ENCODE data around the gene PITPNC1. TPM values are rescaled to one million over a fixed set of nuclear protein-coding genes. Genes with fewer than 3 reads are reported as not detected.

Gene PITPNC1
- total RNA-seq, 1 experiment from 2014 or later = 37.5 TPM

- H3K79me1 ChIP-seq (ENCODE audit: insufficient read depth, low read depth, low read length, poor library complexity, severe bottlenecking) = no peaks in the 10 kb centered on the region
- no peak overlapping the region for H2AK5ac ChIP-seq (ENCODE audit: insufficient read length, low read length)
- no peak overlapping the region for H3T11ph ChIP-seq (ENCODE audit: low read length)
- no peak overlapping the region for H2BK20ac ChIP-seq (ENCODE audit: low read depth, low read length, poor library complexity, severe bottlenecking)
- no peak overlapping the region for H2BK120ac ChIP-seq (ENCODE audit: low read depth, low read length, poor library complexity, severe bottlenecking)
- peak; percentile 31 for DNase-seq
- H2BK15ac ChIP-seq (ENCODE audit: low read depth, low read length) = no peak overlapping the region
- no CpG with 5 or more reads among the region's 9 CpGs for WGBS (ENCODE audit: extremely low coverage, insufficient read length, low lambda C conversion rate)
- H3K23ac ChIP-seq (ENCODE audit: insufficient read length, low read depth, low read length) = no peak overlapping the region
- no peak overlapping the region for H3K4ac ChIP-seq (ENCODE audit: low read depth, low read length)
- H3K14ac ChIP-seq (ENCODE audit: insufficient read depth, low read length) = no peak overlapping the region
- H3K4me1 ChIP-seq (ENCODE audit: insufficient read depth, low read length) = peaks cover 2% of the 10 kb centered on the region; the same call in 1 of the 2 replicates
- no peak overlapping the region for H3K4me2 ChIP-seq (ENCODE audit: insufficient read depth, insufficient read length, low read length)
- Mint-ChIP-seq H3K27me3 (ENCODE audit: low read depth) (no peaks in the 10 kb centered on the region), H3K27ac (peak overlapping the region in 2 of 3 experiments; percentile 17 to 56; a peak in 2 of 7 replicates), H3K4me1 (peaks cover 17 to 18% of the 10 kb centered on the region in 2 experiments), H3K36me3 (ENCODE audit: insufficient read depth in 1 of 3, low read depth in 3 of 3) (no peaks in the 10 kb centered on the region; a peak in 1 of 7 replicates), H3K4me3 (no peak overlapping the region), H3K9me3 (no peaks in the 10 kb centered on the region)
- no peak overlapping the region for H3K18ac ChIP-seq (ENCODE audit: insufficient read length, low read depth, low read length)
- no peaks in the 10 kb centered on the region for H3K27me3 ChIP-seq (ENCODE audit: insufficient read depth, low read length)
- no peak overlapping the region for H3K56ac ChIP-seq (ENCODE audit: insufficient read length, low read depth, low read length)
- H3K27ac ChIP-seq (ENCODE audit: insufficient read length, low read depth, low read length) = no peak overlapping the region
- H3K9ac ChIP-seq (ENCODE audit: extremely low read depth, insufficient read length, low read length) = no peak overlapping the region
- H4K8ac ChIP-seq (replicated peaks; ENCODE audit: insufficient read length, low read depth, low read length) = no peak overlapping the region
- H3K9me3 ChIP-seq (ENCODE audit: control insufficient read depth, low read depth, low read length) = no peaks in the 10 kb centered on the region
- TF ChIP-seq CTCF (conservative IDR thresholded peaks at IDR 0.05) = no peak
- H2BK12ac ChIP-seq (ENCODE audit: insufficient read length, low read depth, low read length) = no peak overlapping the region
- no peak overlapping the region for H2BK5ac ChIP-seq (ENCODE audit: insufficient read length, low read length)
- H4K91ac ChIP-seq (ENCODE audit: insufficient read length, low read depth, low read length) = no peak overlapping the region
- H3K23me2 ChIP-seq (ENCODE audit: insufficient read length, low read depth, low read length, poor library complexity, severe bottlenecking) = no peaks in the 10 kb centered on the region
- H3K79me2 ChIP-seq (ENCODE audit: insufficient read depth, low read length) = no peaks in the 10 kb centered on the region
- no peak overlapping the region for H4K5ac ChIP-seq (ENCODE audit: insufficient read length, low read depth, low read length)
- no peaks in the 10 kb centered on the region for H4K20me1 ChIP-seq (ENCODE audit: control insufficient read depth, insufficient read depth, insufficient read length)
- no peak overlapping the region for H2AFZ ChIP-seq (ENCODE audit: low read length)
Measured at GRCh38 chr17:67549820-67550219, 172.7 kb downstream of the PITPNC1 start.

All from H9 (cell line).